ENCODE measurements around the gene APLP1. TPM values are rescaled to one million over a fixed set of nuclear protein-coding genes. Genes with fewer than 3 reads are reported as not detected.

The APLP1 gene
- total RNA-seq = 1 to 10 TPM in 1 of 2 experiments, under 1 TPM in 1; 0.30 to 1.2 TPM

GRCh38 chr19:35868172-35868822, at the start of gene APLP1:
Gene APLP1 (plus strand): TSS chr19:35868574. CDS start chr19:35868637, 63 bp downstream.

GRCh38 chr19:35852029-35852780, 16.2 kb upstream of the APLP1 start, which contains the start of gene NPHS1:
Gene NPHS1 (minus strand): TSS chr19:35852504. CDS start chr19:35851837, 667 bp downstream.

DNA sequence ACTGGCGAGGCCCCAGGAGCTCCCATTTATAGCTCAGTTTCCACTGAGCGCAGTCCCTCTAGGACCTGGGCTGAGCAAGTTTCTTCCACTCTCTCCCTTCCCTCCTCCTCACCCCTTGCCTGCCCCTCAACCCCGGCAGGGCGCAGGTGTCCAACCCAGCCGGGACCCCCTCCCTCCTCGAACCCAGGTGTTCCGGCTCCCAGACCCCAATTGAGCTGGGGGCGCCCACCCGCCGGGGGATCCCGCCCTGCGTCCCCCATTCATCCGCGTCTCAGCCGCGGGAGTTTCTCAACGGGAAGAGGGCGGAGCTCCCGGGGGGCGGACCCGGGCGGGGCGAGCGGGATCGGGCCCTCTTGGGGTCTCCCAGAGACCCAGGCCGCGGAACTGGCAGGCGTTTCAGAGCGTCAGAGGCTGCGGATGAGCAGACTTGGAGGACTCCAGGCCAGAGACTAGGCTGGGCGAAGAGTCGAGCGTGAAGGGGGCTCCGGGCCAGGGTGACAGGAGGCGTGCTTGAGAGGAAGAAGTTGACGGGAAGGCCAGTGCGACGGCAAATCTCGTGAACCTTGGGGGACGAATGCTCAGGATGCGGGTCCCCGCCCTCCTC, 11.7 kb upstream of the APLP1 start, which contains the start of gene KIRREL2:
Gene KIRREL2, plus strand, starts transcription at position 366 of the 604 bp plus-strand sequence. Its CDS starts 209 bp downstream, at position 575.

GRCh38 chr19:35901854-35902661, 33.7 kb downstream of the APLP1 start, which contains the start of gene HCST:
Gene HCST (plus strand): TSS chr19:35902529. CDS start chr19:35902594, 65 bp downstream.

GRCh38 chr19:35908010-35908441, 39.7 kb downstream of the APLP1 start, which contains the start of gene TYROBP:
Gene TYROBP (minus strand): TSS chr19:35908295. CDS start chr19:35908228, 67 bp downstream.

Other genes starting within 250 kb of the APLP1 start
- 10 to 100 TPM; 86.6 to 89.2 TPM for gene RBM42, start 239.5 kb upstream of the APLP1 start, total RNA-seq
- 1 to 10 TPM; 1.0 to 1.2 TPM for gene ETV2, start 226.8 kb upstream of the APLP1 start, total RNA-seq
- gene COX6B1, start 220.3 kb upstream of the APLP1 start, total RNA-seq = 100 to 1,000 TPM; 440 to 457 TPM
- 1 to 10 TPM; 1.4 to 1.6 TPM for gene UPK1A, start 202.1 kb upstream of the APLP1 start, total RNA-seq
- gene ZBTB32, start 164.0 kb upstream of the APLP1 start, total RNA-seq = 10 to 100 TPM; 15.2 to 16.2 TPM
- 10 to 100 TPM; 57.3 to 59.9 TPM for gene KMT2B, start 150.6 kb upstream of the APLP1 start, total RNA-seq
- 10 to 100 TPM; 60.3 to 60.9 TPM for gene IGFLR1, start 126.1 kb upstream of the APLP1 start, total RNA-seq
- gene U2AF1L4, start 123.2 kb upstream of the APLP1 start, total RNA-seq = 10 to 100 TPM; 40.0 to 42.6 TPM
- 10 to 100 TPM; 43.7 to 44.7 TPM for gene PSENEN, start 122.9 kb upstream of the APLP1 start, total RNA-seq
- 10 to 100 TPM; 10.6 to 13.0 TPM for gene LIN37, start 120.0 kb upstream of the APLP1 start, total RNA-seq
- not detected for gene HSPB6, start 111.5 kb upstream of the APLP1 start, total RNA-seq
- gene PROSER3, start 110.4 kb upstream of the APLP1 start, total RNA-seq = 10 to 100 TPM; 50.4 to 51.2 TPM
- 10 to 100 TPM; 57.0 to 75.7 TPM for gene ARHGAP33, start 93.0 kb upstream of the APLP1 start, total RNA-seq
- not detected for gene PRODH2, start 55.7 kb upstream of the APLP1 start, total RNA-seq
- not detected for gene NPHS1, start 16.1 kb upstream of the APLP1 start, total RNA-seq
- under 1 TPM; 0.30 to 0.63 TPM for gene KIRREL2, start 11.7 kb upstream of the APLP1 start, total RNA-seq
- gene NFKBID, start 32.0 kb downstream of the APLP1 start, total RNA-seq = 10 to 100 TPM; 35.6 to 42.9 TPM
- gene HCST, start 34.0 kb downstream of the APLP1 start, total RNA-seq = 100 to 1,000 TPM; 195 to 204 TPM
- gene TYROBP, start 39.7 kb downstream of the APLP1 start, total RNA-seq = under 1 TPM in 1 of 2 experiments, not detected in 1; 0.43 TPM
- gene LRFN3, start 67.8 kb downstream of the APLP1 start, total RNA-seq = 10 to 100 TPM; 12.4 to 13.0 TPM
- gene SDHAF1, start 126.6 kb downstream of the APLP1 start, total RNA-seq = 10 to 100 TPM; 17.4 to 19.6 TPM
- gene SYNE4, start 140.2 kb downstream of the APLP1 start, total RNA-seq = 1 to 10 TPM; 1.6 to 2.0 TPM
- 10 to 100 TPM; 42.1 to 44.0 TPM for gene ALKBH6, start 145.6 kb downstream of the APLP1 start, total RNA-seq
- gene CLIP3, start 164.3 kb downstream of the APLP1 start, total RNA-seq = 1 to 10 TPM; 1.5 TPM
- 1 to 10 TPM; 5.7 to 6.4 TPM for gene THAP8, start 185.7 kb downstream of the APLP1 start, total RNA-seq
- gene WDR62, start 186.3 kb downstream of the APLP1 start, total RNA-seq = 10 to 100 TPM; 23.7 to 26.4 TPM
- gene OVOL3, start 242.6 kb downstream of the APLP1 start, total RNA-seq = not detected
- 10 to 100 TPM; 48.1 to 48.4 TPM for gene POLR2I, start 246.3 kb downstream of the APLP1 start, total RNA-seq
- gene TBCB, start 246.9 kb downstream of the APLP1 start, total RNA-seq = 100 to 1,000 TPM; 164 to 169 TPM